ENCODE measurements around the gene HIP1R.

HIP1R gene

DNA sequence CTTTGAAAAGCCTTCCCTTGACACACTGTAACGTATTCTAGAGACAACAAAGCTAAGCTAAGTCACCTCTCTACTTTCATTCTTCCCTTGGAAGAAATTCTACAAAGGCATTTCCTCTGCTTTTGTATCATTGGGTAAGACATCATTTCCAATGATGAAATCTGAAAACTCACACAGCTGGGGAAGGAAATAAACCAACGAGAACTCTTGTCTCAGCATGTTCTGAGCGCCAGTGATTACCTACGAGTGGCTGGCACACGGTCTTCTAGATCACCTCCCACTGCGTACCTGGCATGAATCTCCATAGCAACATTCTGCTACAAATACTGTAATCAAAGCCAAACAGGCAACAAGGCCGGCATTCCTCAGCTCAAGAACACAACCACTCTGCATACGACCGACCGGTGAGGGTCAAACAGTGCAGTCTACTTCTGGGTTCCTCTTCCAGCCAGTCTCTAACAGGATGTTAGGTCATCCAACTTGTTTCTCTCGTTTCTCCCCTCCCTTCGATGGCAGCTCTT, 53.0 kb downstream of the HIP1R start (continued):
- TF ChIP-seq, protein P1, sequence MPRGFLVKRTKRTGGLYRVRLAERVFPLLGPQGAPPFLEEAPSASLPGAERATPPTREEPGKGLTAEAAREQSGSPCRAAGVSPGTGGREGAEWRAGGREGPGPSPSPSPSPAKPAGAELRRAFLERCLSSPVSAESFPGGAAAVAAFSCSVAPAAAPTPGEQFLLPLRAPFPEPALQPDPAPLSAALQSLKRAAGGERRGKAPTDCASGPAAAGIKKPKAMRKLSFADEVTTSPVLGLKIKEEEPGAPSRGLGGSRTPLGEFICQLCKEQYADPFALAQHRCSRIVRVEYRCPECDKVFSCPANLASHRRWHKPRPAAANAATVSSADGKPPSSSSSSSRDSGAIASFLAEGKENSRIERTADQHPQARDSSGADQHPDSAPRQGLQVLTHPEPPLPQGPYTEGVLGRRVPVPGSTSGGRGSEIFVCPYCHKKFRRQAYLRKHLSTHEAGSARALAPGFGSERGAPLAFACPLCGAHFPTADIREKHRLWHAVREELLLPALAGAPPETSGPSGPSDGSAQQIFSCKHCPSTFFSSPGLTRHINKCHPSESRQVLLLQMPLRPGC (tag by site-specific recombination; IDR thresholded peaks at IDR 0.05) = peak; percentile 71; the same call in 1 of the 2 replicates
- TF ChIP-seq, protein P2, sequence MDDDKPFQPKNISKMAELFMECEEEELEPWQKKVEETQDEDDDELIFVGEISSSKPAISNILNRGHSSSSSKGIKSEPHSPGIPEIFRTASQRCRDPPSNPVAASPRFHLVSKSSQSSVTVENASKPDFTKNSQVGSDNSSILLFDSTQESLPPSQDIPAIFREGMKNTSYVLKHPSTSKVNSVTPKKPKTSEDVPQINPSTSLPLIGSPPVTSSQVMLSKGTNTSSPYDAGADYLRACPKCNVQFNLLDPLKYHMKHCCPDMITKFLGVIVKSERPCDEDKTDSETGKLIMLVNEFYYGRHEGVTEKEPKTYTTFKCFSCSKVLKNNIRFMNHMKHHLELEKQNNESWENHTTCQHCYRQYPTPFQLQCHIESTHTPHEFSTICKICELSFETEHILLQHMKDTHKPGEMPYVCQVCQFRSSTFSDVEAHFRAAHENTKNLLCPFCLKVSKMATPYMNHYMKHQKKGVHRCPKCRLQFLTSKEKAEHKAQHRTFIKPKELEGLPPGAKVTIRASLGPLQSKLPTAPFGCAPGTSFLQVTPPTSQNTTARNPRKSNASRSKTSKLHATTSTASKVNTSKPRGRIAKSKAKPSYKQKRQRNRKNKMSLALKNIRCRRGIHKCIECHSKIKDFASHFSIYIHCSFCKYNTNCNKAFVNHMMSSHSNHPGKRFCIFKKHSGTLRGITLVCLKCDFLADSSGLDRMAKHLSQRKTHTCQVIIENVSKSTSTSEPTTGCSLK (tag by site-specific recombination; IDR thresholded peaks at IDR 0.05) = no peak
- TF ChIP-seq GLIS1 (tag by site-specific recombination; IDR thresholded peaks at IDR 0.05) (peak; percentile 67; the same call in 1 of the 2 replicates), ZNF366 (tag by site-specific recombination; conservative IDR thresholded peaks at IDR 0.05) (peak; percentile 70), SCRT2 (tag by site-specific recombination; IDR thresholded peaks at IDR 0.05) (peak; percentile 81), ZSCAN30 (tag by site-specific recombination; IDR thresholded peaks at IDR 0.05) (no peak), ZNF610 (tag by site-specific recombination; IDR thresholded peaks at IDR 0.05; ENCODE audit: borderline replicate concordance) (no peak), ZNF341 (tag by site-specific recombination; IDR thresholded peaks at IDR 0.05; ENCODE audit: low read depth) (peak; percentile 45), SP7 (tag by site-specific recombination; IDR thresholded peaks at IDR 0.05) (peak; percentile 56; the same call in 1 of the 2 replicates), TCF7L2 (IDR thresholded peaks at IDR 0.05; ENCODE audit: borderline replicate concordance, low read depth, low read length) (no peak), ZIC2 (tag by site-specific recombination; IDR thresholded peaks at IDR 0.05) (peak; percentile 65), ZNF629 (tag by site-specific recombination; IDR thresholded peaks at IDR 0.05) (peak; percentile 83)
- TF ChIP-seq, protein P3, sequence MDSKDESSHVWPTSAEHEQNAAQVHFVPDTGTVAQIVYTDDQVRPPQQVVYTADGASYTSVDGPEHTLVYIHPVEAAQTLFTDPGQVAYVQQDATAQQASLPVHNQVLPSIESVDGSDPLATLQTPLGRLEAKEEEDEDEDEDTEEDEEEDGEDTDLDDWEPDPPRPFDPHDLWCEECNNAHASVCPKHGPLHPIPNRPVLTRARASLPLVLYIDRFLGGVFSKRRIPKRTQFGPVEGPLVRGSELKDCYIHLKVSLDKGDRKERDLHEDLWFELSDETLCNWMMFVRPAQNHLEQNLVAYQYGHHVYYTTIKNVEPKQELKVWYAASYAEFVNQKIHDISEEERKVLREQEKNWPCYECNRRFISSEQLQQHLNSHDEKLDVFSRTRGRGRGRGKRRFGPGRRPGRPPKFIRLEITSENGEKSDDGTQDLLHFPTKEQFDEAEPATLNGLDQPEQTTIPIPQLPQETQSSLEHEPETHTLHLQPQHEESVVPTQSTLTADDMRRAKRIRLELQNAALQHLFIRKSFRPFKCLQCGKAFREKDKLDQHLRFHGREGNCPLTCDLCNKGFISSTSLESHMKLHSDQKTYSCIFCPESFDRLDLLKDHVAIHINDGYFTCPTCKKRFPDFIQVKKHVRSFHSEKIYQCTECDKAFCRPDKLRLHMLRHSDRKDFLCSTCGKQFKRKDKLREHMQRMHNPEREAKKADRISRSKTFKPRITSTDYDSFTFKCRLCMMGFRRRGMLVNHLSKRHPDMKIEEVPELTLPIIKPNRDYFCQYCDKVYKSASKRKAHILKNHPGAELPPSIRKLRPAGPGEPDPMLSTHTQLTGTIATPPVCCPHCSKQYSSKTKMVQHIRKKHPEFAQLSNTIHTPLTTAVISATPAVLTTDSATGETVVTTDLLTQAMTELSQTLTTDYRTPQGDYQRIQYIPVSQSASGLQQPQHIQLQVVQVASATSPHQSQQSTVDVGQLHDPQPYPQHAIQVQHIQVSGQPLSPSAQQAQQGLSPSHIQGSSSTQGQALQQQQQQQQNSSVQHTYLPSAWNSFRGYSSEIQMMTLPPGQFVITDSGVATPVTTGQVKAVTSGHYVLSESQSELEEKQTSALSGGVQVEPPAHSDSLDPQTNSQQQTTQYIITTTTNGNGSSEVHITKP (tag by site-specific recombination; IDR thresholded peaks at IDR 0.05) = peak; percentile 88
- TF ChIP-seq, protein P4, sequence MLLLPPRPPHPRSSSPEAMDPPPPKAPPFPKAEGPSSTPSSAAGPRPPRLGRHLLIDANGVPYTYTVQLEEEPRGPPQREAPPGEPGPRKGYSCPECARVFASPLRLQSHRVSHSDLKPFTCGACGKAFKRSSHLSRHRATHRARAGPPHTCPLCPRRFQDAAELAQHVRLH (tag by site-specific recombination; IDR thresholded peaks at IDR 0.05) = no peak

DNA sequence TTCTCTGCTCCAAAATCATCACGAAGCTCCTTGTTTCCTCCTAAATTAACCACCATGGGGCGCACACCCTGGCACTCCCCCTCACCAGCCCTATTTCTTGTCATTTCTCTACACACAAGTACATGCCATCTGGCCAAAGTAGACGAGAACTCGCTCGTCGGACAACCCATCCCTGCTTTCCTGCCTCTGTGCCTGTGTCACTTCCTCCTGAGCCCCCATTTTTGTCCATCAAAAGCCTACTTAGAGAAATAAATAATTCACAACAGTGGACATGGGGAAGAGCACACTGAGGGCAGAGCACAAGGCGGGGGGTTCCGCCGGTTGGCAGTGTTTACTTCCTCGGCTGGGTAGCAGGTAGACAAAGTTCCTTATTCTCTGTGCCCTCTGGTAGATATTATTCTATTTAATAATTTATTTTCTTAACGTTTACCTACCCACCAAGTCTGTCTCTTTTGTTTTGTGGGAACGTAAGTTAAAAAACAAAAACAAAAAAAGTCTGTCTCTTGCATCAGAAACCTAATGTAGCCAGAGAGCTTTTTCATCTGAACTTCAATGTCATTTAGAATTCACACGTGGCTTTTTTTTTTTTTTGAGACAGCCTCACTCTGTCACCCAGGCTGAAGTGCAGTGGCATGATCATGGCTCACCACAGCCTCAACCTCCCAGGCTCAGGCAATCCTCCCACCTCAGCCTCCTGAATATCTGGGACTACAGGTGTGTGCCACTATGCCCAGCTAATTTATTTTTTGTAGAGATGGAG, 54.7 kb downstream of the HIP1R start:
- no peak for TF ChIP-seq ZNF121 (tag by site-specific recombination; IDR thresholded peaks at IDR 0.05)
- TF ChIP-seq, protein P5, sequence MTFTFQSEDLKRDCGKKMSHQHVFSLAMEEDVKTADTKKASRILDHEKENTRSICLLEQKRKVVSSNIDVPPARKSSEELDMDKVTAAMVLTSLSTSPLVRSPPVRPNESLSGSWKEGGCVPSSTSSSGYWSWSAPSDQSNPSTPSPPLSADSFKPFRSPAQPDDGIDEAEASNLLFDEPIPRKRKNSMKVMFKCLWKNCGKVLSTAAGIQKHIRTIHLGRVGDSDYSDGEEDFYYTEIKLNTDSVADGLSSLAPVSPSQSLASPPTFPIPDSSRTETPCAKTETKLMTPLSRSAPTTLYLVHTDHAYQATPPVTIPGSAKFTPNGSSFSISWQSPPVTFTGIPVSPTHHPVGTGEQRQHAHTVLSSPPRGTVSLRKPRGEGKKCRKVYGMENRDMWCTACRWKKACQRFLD (tag by site-specific recombination; IDR thresholded peaks at IDR 0.05) = no peak
- CTCF ChIA-PET = interaction anchor here (0.6 to 1.3 kb wide), 5 partner anchors 10 to 1094 kb away, joined by 3 to 6 read pairs (median 3); no protein-coding TSS in a partner anchor
- H3K4me1 ChIP-seq (ENCODE audit: control insufficient read depth, insufficient read depth, low read length) = peaks cover 34% of the 10 kb centered on the region
- no peaks in the 10 kb centered on the region for H3K9me3 ChIP-seq (ENCODE audit: control insufficient read depth, insufficient read depth, low read depth, low read length)
- POLR2A ChIA-PET = interaction anchor here (0.5 to 0.6 kb wide), 2 partner anchors 308 to 830 kb away, joined by 3 to 4 read pairs; no protein-coding TSS in a partner anchor
- H3K36me3 ChIP-seq (ENCODE audit: control insufficient read depth in 2 of 2, insufficient read depth in 1 of 2, low read length in 2 of 2) = no peaks in the 10 kb centered on the region
- H3K4me3 ChIP-seq (ENCODE audit: low read depth, low read length) = no peak overlapping the region
- no peak overlapping the region for H3K27ac ChIP-seq (ENCODE audit: extremely low read depth, low read depth, low read length)

Data from HEK293 (cell line).